GM12873 (cell line): ENCODE data around the gene STK11.

Source experiments
- TF ChIP-seq, protein P1 (sequence below): IDR thresholded peaks from 2 replicates; pipeline ENCODE4 v1.5.1; 2012; ENCODE audit warnings: low read depth, mild to moderate bottlenecking, moderate library complexity, low read length, control low read depth; ENCODE audit not compliant: insufficient read depth; ENCODE audit errors: missing control alignments

The STK11 gene

DNA sequence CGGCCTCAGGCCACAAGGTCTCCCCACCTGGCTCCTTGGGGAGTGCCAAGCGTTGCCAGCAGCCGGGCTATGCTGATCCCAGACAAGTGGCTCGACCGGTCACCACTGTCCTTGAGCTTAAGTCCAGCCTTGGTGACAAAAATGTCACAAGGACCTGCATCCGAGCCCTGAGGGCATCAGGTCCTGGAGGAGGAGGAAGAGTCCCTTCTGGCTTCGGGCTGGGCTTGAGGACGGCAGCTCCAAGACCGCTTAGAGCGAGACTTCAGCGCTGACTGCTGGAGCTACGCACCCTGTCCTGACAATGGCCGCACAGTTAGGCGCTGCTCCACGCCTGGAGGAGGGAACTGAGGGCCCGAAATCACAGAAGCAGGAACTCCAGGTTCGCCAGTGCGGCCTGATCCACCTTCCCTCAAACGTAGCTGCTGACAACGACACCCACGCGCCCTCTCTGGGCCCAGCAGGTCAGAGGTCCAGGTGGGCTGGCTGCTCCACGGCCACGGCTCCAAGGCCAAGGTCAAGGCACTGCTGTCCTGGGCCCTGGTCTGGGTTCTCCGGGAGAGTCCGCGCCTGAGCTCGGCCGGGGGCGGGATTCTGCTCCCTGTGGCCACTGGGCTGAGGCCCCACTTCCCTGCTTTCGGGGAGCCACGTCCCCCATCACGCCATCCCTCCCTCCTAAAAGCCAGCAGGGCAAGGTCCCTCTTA is 38.6 kb upstream of the STK11 start:
- TF ChIP-seq, protein P1, sequence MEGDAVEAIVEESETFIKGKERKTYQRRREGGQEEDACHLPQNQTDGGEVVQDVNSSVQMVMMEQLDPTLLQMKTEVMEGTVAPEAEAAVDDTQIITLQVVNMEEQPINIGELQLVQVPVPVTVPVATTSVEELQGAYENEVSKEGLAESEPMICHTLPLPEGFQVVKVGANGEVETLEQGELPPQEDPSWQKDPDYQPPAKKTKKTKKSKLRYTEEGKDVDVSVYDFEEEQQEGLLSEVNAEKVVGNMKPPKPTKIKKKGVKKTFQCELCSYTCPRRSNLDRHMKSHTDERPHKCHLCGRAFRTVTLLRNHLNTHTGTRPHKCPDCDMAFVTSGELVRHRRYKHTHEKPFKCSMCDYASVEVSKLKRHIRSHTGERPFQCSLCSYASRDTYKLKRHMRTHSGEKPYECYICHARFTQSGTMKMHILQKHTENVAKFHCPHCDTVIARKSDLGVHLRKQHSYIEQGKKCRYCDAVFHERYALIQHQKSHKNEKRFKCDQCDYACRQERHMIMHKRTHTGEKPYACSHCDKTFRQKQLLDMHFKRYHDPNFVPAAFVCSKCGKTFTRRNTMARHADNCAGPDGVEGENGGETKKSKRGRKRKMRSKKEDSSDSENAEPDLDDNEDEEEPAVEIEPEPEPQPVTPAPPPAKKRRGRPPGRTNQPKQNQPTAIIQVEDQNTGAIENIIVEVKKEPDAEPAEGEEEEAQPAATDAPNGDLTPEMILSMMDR: no peak

GRCh38 chr19:1167687-1168571 is 37.6 kb upstream of the STK11 start:
- TF ChIP-seq, protein P1: no peak

GRCh38 chr19:1168572-1169410 is 36.8 kb upstream of the STK11 start:
- TF ChIP-seq, protein P1: no peak

DNA sequence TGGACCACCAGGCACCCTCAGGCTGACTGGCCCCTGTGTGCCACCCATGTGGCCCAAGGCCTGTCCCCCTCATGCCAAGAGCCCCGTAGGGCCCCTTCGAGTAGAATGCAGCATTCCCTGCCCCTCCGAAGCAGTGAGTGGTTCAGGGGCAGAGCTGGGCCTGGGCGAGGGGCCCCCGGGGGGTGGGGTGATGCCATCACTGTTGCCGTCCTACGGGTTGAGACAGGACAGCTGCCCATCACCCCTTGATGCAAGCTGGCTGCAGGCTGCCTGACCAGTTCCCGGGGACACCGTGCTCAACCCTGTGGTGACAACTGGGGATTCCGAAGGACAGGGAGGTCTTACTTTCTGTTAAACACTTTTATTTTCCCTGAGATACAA is 36.2 kb upstream of the STK11 start:
- TF ChIP-seq, protein P1: no peak

GRCh38 chr19:1169921-1170885 is 35.4 kb upstream of the STK11 start:
- TF ChIP-seq, protein P1: no peak

- TF ChIP-seq, protein P1: no peak
Measured at GRCh38 chr19:1170938-1171754, 34.4 kb upstream of the STK11 start.
